ENCODE measurements around the gene MAN2A2. TPM values are rescaled to one million over a fixed set of nuclear protein-coding genes. Genes with fewer than 3 reads are reported as not detected.
A peak's percentile ranks its signal among the peaks of the same experiment; 100 is the strongest.

MAN2A2 gene
- total RNA-seq, 6 experiments from 2014 or later, result 41.4 to 91.6 (median 59.8) TPM

DNA sequence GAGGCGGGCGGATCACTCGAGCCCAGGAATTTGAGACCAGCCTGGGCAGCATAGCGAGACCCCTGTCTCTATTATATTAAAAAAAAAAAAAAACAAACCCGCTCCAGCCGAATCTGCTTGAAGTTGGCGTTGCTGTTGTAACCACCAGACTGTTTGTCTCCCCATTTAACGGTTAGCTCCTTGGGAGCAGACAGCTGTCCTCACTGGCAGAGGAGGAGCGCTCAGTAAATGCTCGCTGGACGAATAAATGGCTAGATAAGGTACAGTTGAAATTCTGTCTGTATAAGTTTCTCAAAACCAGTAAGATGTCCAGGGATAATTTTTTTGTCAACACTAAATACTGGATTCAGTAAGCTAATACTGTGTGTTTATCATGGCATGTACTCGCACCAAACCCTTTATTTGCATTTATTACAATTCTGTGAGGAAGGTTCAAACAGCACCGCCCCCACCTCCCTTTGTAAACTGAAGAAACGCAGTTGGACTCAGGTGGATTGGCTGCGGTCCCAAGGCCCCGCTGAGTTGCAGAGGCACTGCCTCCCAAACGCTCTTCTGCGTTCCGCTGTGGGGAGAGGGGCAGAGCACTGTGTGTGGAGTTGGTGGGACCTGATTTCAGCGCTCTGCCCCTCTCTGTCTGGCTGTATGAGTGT, 52.6 kb downstream of the MAN2A2 start:
- Histone ChIP-seq H3K36me3 (peaks cover 0 to 20% (median 2%) of the 10 kb centered on the region in 4 donors), H3K27ac (no peak overlapping the region), H3K4me1 (peaks cover 0 to 16% (median 6%) of the 10 kb centered on the region in 4 donors), H3K9me3 (no peaks in the 10 kb centered on the region), H3K27me3 (no peaks in the 10 kb centered on the region), H3K4me3 (peak overlapping the region; percentile 57 to 84 (median 69))
- TF ChIP-seq, protein P1, sequence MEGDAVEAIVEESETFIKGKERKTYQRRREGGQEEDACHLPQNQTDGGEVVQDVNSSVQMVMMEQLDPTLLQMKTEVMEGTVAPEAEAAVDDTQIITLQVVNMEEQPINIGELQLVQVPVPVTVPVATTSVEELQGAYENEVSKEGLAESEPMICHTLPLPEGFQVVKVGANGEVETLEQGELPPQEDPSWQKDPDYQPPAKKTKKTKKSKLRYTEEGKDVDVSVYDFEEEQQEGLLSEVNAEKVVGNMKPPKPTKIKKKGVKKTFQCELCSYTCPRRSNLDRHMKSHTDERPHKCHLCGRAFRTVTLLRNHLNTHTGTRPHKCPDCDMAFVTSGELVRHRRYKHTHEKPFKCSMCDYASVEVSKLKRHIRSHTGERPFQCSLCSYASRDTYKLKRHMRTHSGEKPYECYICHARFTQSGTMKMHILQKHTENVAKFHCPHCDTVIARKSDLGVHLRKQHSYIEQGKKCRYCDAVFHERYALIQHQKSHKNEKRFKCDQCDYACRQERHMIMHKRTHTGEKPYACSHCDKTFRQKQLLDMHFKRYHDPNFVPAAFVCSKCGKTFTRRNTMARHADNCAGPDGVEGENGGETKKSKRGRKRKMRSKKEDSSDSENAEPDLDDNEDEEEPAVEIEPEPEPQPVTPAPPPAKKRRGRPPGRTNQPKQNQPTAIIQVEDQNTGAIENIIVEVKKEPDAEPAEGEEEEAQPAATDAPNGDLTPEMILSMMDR (IDR thresholded peaks at IDR 0.05), result no peak
- no peak for TF ChIP-seq POLR2A (IDR thresholded peaks at IDR 0.05)
- no peak for ATAC-seq
- intact Hi-C loops (cut with DNase I), result loop anchor here in 1 of 2 donors (10.0 kb wide), 1 partner anchor 79 kb away; no protein-coding TSS in a partner anchor
- 39% methylated on average over 14 of the region's 20 CpGs for WGBS (ENCODE audit: insufficient coverage, low coverage, low lambda C conversion rate, missing lambda C conversion rate)
- DNase-seq, result no peak

DNA sequence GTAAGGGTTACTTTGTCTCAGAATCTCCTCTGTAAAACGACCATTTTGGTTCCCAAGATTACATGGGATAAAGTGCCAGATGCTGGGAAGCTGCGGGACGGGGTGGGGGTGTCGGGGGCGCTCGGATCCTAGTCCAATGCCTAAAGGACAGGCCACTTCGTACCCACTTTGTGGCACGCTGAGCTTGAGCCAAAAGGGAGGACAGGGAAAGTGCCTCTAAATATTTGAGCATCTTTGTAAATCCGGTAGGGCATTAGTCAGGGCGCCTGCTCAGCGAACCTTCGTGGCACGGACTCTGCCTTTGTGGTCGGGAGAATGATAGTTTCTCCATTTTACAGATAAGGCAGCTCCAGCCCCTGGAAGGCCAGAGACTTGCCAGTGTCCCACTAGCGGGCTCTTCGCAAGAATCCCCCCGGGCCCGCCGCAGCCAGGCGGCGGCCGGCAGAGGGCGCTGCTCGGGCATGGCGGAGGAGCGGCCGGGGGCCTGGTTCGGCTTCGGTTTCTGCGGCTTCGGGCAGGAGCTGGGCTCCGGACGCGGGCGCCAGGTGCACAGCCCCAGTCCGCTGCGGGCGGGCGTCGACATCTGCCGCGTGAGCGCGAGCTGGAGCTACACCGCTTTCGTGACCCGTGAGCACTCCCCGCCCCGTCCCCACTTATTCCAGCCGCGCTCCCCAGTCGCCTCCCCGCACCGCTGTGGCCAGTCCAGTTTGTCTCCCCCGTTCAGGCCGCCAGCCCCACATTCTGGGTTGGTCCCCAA, 53.4 kb downstream of the MAN2A2 start:
- Histone ChIP-seq H3K27ac (no peak overlapping the region), H3K27me3 (no peaks in the 10 kb centered on the region), H3K9me3 (no peaks in the 10 kb centered on the region), H3K4me3 (peak overlapping the region; percentile 32 to 60 (median 49)), H3K4me1 (peaks cover 0 to 16% (median 6%) of the 10 kb centered on the region in 4 donors), H3K36me3 (peaks cover 0 to 18% (median 3%) of the 10 kb centered on the region in 4 donors)
- ATAC-seq (peak; percentile 2 to 56 (median 32)), DNase-seq (peak; percentile 74 to 78 (median 74))
- TF ChIP-seq POLR2A (IDR thresholded peaks at IDR 0.05), result no peak
- TF ChIP-seq, protein P1 (IDR thresholded peaks at IDR 0.05), result peak; percentile 70 to 88 (median 82)
- intact Hi-C loops (cut with DNase I), result loop anchor here in 1 of 2 donors (10.0 kb wide), 1 partner anchor 78 kb away; no protein-coding TSS in a partner anchor
- 13% methylated on average over 12 of the region's 56 CpGs for WGBS (ENCODE audit: insufficient coverage, low coverage, low lambda C conversion rate, missing lambda C conversion rate)

DNA sequence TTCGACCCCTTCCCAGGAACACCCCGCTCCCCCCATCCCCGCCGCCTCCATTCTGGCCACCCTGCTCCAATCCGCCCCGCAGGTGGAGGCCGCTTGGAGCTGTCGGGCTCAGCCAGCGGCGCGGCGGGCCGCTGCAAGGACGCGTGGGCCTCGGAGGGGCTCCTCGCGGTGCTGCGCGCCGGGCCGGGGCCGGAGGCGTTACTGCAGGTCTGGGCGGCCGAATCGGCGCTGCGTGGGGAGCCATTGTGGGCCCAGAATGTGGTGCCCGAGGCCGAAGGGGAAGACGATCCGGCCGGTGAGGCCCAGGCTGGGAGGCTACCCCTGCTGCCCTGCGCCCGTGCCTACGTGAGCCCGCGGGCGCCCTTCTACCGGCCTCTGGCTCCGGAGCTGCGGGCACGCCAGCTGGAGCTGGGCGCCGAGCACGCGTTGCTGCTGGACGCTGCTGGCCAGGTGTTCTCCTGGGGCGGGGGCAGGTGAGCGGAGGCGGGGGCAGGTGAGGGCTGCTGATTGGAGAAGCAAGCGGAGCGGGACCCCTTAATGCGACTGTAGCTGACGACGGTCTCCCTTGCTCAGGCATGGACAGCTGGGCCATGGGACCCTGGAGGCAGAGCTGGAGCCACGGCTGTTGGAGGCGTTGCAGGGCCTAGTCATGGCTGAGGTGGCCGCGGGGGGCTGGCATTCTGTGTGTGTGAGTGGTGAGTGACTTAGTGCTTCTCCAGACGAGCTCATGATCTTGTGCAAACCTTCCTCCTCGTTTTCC, 54.1 kb downstream of the MAN2A2 start:
- DNase-seq (peak in 1 of 3 donors; percentile 34), ATAC-seq (no peak)
- intact Hi-C loops (cut with DNase I), result loop anchor here in 1 of 2 donors (10.0 kb wide), 1 partner anchor 78 kb away; no protein-coding TSS in a partner anchor
- WGBS (ENCODE audit: insufficient coverage, low coverage, low lambda C conversion rate, missing lambda C conversion rate), result 67% methylated on average over 2 of the region's 63 CpGs
- H3K4me3 ChIP-seq, result peak overlapping the region; percentile 32 to 60 (median 49)
- TF ChIP-seq, protein P1 (IDR thresholded peaks at IDR 0.05), result no peak
- TF ChIP-seq POLR2A (IDR thresholded peaks at IDR 0.05), result no peak
- H3K36me3 ChIP-seq, result peaks cover 0 to 16% (median 5%) of the 10 kb centered on the region in 4 donors
- H3K27ac ChIP-seq, result no peak overlapping the region
- peaks cover 0 to 16% (median 6%) of the 10 kb centered on the region in 4 donors for H3K4me1 ChIP-seq
- no peaks in the 10 kb centered on the region for H3K27me3 ChIP-seq
- H3K9me3 ChIP-seq, result no peaks in the 10 kb centered on the region

DNA sequence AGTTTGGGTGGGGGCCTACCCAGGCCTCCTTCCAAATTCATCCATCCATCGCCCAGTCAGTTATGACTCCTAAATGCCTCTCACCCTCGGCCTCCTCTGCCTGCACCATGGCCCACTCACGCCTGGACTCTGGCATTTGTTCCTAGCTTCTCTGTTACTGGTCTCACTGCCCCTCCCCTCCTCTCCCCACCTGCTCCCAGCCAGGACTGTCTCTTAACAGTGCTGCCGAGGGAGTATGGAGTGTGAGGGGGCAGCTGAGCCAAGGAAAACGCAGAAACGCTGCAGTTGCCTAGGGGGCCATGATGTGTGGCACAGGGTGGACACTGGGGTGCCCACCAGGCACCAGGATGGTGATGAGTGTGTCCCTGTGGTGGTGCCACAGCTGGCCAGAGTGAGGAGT, 54.7 kb downstream of the MAN2A2 start:
- DNase-seq (no peak), ATAC-seq (no peak)
- intact Hi-C loops (cut with DNase I), result loop anchor here in 1 of 2 donors (10.0 kb wide), 1 partner anchor 77 kb away; no protein-coding TSS in a partner anchor
- TF ChIP-seq, protein P1 (IDR thresholded peaks at IDR 0.05), result no peak
- TF ChIP-seq POLR2A (IDR thresholded peaks at IDR 0.05), result no peak
- H3K4me1 ChIP-seq, result peaks cover 0 to 16% (median 6%) of the 10 kb centered on the region in 4 donors
- H3K36me3 ChIP-seq, result peaks cover 0 to 13% (median 5%) of the 10 kb centered on the region in 4 donors
- WGBS (ENCODE audit: insufficient coverage, low coverage, low lambda C conversion rate, missing lambda C conversion rate), result 92% methylated on average over 2 of the region's 6 CpGs
- no peaks in the 10 kb centered on the region for H3K27me3 ChIP-seq
- no peaks in the 10 kb centered on the region for H3K9me3 ChIP-seq
- no peak overlapping the region for H3K4me3 ChIP-seq
- H3K27ac ChIP-seq, result no peak overlapping the region

All from right lobe of liver (tissue), 6 donors.